Endodermal cell (in vitro differentiated cells): ENCODE measurements around the gene MIDN. TPM values are rescaled to one million over a fixed set of nuclear protein-coding genes. Genes with fewer than 3 reads are reported as not detected.

Experiments used
- DNase-seq: peaks from one replicate; pipeline ENCODE4 v3.0.0-alpha.2; 2017
- H3K27ac ChIP-seq: 2 replicates; pipeline ENCODE4 v1.5.1; 2013; ENCODE audit warnings: mild to moderate bottlenecking, low read depth, low read length, moderate library complexity
- H3K27me3 ChIP-seq: 2 replicates; pipeline ENCODE4 v1.6.1; 2013; ENCODE audit warnings: mild to moderate bottlenecking, low read length, moderate library complexity; ENCODE audit not compliant: insufficient read depth, control insufficient read depth, poor library complexity, severe bottlenecking
- H3K36me3 ChIP-seq: 2 replicates; pipeline ENCODE4 v1.7.0; 2013; ENCODE audit warnings: mild to moderate bottlenecking, low read length, moderate library complexity; ENCODE audit not compliant: control insufficient read depth, insufficient read depth
- H3K4me1 ChIP-seq: one replicate; pipeline ENCODE4 v1.7.0; 2013; ENCODE audit warnings: low read length; ENCODE audit not compliant: control insufficient read depth, insufficient read depth
- H3K4me3 ChIP-seq: 2 replicates; pipeline ENCODE4 v1.5.1; 2013; ENCODE audit warnings: mild to moderate bottlenecking, low read length, moderate library complexity
- H3K9ac ChIP-seq: 2 replicates; pipeline ENCODE4 v1.6.1; 2013; ENCODE audit warnings: mild to moderate bottlenecking, low read length, moderate library complexity; ENCODE audit not compliant: poor library complexity, severe bottlenecking; ENCODE audit errors: extremely low read depth
- H3K9me3 ChIP-seq: 2 replicates; pipeline ENCODE4 v1.6.1; 2013; ENCODE audit warnings: mild to moderate bottlenecking, low read length, moderate library complexity; ENCODE audit not compliant: control insufficient read depth
- H3K27ac Mint-ChIP-seq: 2 replicates; pipeline ENCODE4 v1.8.0; 2020; ENCODE audit warnings: mixed read lengths
- H3K27me3 Mint-ChIP-seq: 2 replicates; pipeline ENCODE4 v1.8.0; 2021; ENCODE audit warnings: mild to moderate bottlenecking, mixed read lengths; ENCODE audit not compliant: insufficient read depth
- H3K36me3 Mint-ChIP-seq: 2 replicates; pipeline ENCODE4 v1.8.0; 2020; ENCODE audit warnings: low read depth, mixed read lengths
- H3K4me1 Mint-ChIP-seq: 2 replicates; pipeline ENCODE4 v1.8.0; 2020; ENCODE audit warnings: mixed read lengths
- H3K4me3 Mint-ChIP-seq: 2 replicates; pipeline ENCODE4 v1.8.0; 2020; ENCODE audit warnings: mild to moderate bottlenecking, moderate library complexity, mixed read lengths
- H3K9me3 Mint-ChIP-seq: 2 replicates; pipeline ENCODE4 v1.8.0; 2020; ENCODE audit warnings: mild to moderate bottlenecking, mixed read lengths
- CTCF ChIP-seq: fragments of 200-600 bp; sonication (generic); conservative IDR thresholded peaks from 2 replicates; pipeline ENCODE4 v1.5.0; 2021; ENCODE audit warnings: antibody characterized with exemption, mild to moderate bottlenecking
- WGBS, 2 experiments: methylation state at CpG; one replicate each; pipeline versions ENCODE4 v1.1.5 to v1.1.7; 2013; ENCODE audit warnings: missing lambda C conversion rate in 2 of 2, mixed read lengths in 1 of 2; ENCODE audit not compliant: insufficient coverage in 1 of 2, insufficient read length in 1 of 2; 5-methylcytosine and 5-hydroxymethylcytosine counted together
- total RNA-seq, 2 donors: library from RNA; stranded (reverse); fragmentation: NEBNext Ultra II Directional in 1 of 2; extraction: Animal tissue kit (Norgen Biotek cat#: 25700) in 1 of 2; gene quantifications; 2 replicates in 1 of 2; 3 replicates in 1 of 2; pipeline ENCODE4 v1.2.1, GENCODE V29; 2021

MIDN gene
- total RNA-seq, 2 donors from 2014 or later: 183 to 185 TPM

- 92% methylated on average over 17 to 40 of the region's 40 CpGs for WGBS, 2 experiments
- no peak for DNase-seq
- Mint-ChIP-seq H3K4me1 (no peaks in the 10 kb centered on the region), H3K27ac (no peak overlapping the region), H3K4me3 (no peak overlapping the region), H3K9me3 (no peaks in the 10 kb centered on the region), H3K36me3 (no peaks in the 10 kb centered on the region), H3K27me3 (peaks cover 6% of the 10 kb centered on the region)
- Histone ChIP-seq H3K9me3 (no peaks in the 10 kb centered on the region), H3K36me3 (no peaks in the 10 kb centered on the region), H3K4me3 (no peak overlapping the region), H3K27me3 (no peaks in the 10 kb centered on the region), H3K4me1 (peaks cover 6% of the 10 kb centered on the region), H3K27ac (no peak overlapping the region), H3K9ac (no peak overlapping the region)
- TF ChIP-seq CTCF: no peak
Measured at GRCh38 chr19:1290703-1291651, 42.6 kb downstream of the MIDN start.

GRCh38 chr19:1291761-1292418 is 43.5 kb downstream of the MIDN start:
- H3K27ac ChIP-seq: no peak overlapping the region
- 87 to 89% methylated on average over 16 to 25 of the region's 25 CpGs for WGBS, 2 experiments
- no peak overlapping the region for H3K4me3 ChIP-seq
- no peaks in the 10 kb centered on the region for H3K36me3 Mint-ChIP-seq
- no peak overlapping the region for H3K9ac ChIP-seq
- H3K9me3 ChIP-seq: no peaks in the 10 kb centered on the region
- no peaks in the 10 kb centered on the region for H3K27me3 ChIP-seq
- TF ChIP-seq CTCF: no peak
- no peak overlapping the region for H3K27ac Mint-ChIP-seq
- no peak for DNase-seq
- H3K9me3 Mint-ChIP-seq: no peaks in the 10 kb centered on the region
- no peak overlapping the region for H3K4me3 Mint-ChIP-seq
- H3K36me3 ChIP-seq: peaks cover 3% of the 10 kb centered on the region
- peaks cover 6% of the 10 kb centered on the region for H3K4me1 ChIP-seq
- no peaks in the 10 kb centered on the region for H3K4me1 Mint-ChIP-seq
- H3K27me3 Mint-ChIP-seq: peaks cover 6% of the 10 kb centered on the region

GRCh38 chr19:1292419-1293151 is 44.2 kb downstream of the MIDN start:
- no peaks in the 10 kb centered on the region for H3K4me1 Mint-ChIP-seq
- no peaks in the 10 kb centered on the region for H3K9me3 ChIP-seq
- 77 to 93% methylated on average over 11 to 17 of the region's 17 CpGs for WGBS, 2 experiments
- H3K27me3 Mint-ChIP-seq: peaks cover 6% of the 10 kb centered on the region
- no peak for TF ChIP-seq CTCF
- H3K36me3 Mint-ChIP-seq: peaks cover 3% of the 10 kb centered on the region
- H3K27ac Mint-ChIP-seq: no peak overlapping the region
- no peaks in the 10 kb centered on the region for H3K9me3 Mint-ChIP-seq
- H3K27ac ChIP-seq: no peak overlapping the region
- no peaks in the 10 kb centered on the region for H3K4me1 ChIP-seq
- H3K4me3 Mint-ChIP-seq: no peak overlapping the region
- no peaks in the 10 kb centered on the region for H3K27me3 ChIP-seq
- H3K4me3 ChIP-seq: no peak overlapping the region
- H3K9ac ChIP-seq: no peak overlapping the region
- DNase-seq: no peak
- peaks cover 10% of the 10 kb centered on the region for H3K36me3 ChIP-seq
